ENCODE data around the gene ZNF280C.

DNA sequence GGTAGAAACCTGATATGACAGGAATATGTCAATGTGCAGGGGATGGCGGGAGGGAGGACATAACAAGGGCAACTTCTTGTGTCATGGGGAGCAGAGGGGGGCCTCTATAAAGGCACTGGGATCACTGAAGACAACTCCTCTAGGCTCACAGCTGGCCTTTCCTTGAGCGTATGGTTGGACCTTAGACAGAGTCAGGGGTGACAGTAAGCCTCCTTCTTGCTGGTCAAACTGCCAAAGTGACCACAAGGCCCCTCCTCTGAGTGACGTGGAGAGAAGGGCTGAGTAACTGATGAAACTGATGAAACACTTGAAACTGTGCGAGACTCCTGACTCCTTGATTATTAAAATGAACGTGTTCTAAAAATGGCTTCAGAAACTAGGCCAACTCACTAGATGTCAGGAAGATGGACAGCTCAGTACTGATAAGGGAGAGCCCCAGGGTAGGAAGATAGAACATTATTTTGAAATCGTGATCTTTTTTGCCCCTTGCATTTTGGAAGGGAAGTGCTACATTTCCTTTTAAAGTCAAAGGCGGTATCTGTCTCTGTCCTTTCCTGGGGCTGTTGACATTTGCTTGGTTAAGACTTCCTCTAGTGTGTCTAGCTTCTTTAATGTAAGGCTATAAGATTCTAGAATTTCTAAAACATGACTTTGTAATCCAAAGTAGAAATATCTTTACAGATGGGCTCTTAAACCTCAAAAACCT, 95.4 kb downstream of the ZNF280C start:
- TF ChIP-seq, protein P1, sequence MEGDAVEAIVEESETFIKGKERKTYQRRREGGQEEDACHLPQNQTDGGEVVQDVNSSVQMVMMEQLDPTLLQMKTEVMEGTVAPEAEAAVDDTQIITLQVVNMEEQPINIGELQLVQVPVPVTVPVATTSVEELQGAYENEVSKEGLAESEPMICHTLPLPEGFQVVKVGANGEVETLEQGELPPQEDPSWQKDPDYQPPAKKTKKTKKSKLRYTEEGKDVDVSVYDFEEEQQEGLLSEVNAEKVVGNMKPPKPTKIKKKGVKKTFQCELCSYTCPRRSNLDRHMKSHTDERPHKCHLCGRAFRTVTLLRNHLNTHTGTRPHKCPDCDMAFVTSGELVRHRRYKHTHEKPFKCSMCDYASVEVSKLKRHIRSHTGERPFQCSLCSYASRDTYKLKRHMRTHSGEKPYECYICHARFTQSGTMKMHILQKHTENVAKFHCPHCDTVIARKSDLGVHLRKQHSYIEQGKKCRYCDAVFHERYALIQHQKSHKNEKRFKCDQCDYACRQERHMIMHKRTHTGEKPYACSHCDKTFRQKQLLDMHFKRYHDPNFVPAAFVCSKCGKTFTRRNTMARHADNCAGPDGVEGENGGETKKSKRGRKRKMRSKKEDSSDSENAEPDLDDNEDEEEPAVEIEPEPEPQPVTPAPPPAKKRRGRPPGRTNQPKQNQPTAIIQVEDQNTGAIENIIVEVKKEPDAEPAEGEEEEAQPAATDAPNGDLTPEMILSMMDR (IDR thresholded peaks at IDR 0.05; ENCODE audit: borderline replicate concordance, extremely low read depth, low read length, poor library complexity, severe bottlenecking): no peak
- TF ChIP-seq EZH2 (IDR thresholded peaks at IDR 0.05; ENCODE audit: borderline replicate concordance, low read depth, low read length, severe bottlenecking): no peak
